Measurements from ENCODE around the gene RIC3.
A peak's percentile ranks its signal among the peaks of the same experiment; 100 is the strongest.

The RIC3 gene, protein sequence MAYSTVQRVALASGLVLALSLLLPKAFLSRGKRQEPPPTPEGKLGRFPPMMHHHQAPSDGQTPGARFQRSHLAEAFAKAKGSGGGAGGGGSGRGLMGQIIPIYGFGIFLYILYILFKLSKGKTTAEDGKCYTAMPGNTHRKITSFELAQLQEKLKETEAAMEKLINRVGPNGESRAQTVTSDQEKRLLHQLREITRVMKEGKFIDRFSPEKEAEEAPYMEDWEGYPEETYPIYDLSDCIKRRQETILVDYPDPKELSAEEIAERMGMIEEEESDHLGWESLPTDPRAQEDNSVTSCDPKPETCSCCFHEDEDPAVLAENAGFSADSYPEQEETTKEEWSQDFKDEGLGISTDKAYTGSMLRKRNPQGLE

DNA sequence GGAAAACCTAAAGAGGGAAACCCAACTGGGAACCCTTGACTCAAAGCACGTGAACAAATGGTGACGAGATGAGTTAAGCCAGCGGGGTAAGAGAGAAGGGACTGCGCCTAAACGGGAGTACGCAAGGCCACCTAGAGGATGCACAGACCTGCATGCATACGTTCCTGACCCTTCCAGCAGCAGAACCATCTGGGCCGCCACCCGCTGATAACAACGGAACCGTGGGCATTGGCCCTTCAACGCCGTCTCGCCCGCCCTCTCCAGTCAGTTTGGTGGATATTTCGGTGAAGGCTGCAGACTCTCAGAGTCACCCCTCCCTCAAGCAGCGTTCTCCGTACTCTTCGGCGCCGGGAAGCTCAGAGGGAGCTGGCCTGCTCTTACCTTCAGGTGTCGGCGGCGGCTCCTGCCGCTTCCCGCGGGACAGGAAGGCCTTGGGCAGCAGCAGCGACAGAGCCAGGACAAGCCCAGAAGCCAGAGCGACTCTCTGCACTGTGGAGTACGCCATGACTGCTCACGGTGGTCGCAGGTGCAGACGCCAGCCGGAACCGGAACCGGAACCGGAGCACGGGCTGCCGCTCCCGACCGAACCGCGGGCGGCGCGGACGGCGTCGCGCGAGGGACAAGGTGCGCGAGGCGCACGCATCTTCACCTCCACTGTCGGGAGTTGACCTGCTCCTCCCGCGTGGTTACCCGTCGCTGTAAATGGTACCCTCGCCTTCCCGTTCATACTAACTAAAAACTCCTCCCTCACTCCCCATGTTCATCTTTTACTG is at the start of gene RIC3:
Gene RIC3 (minus strand): TSS at position 541 of the 773 bp plus-strand sequence. CDS start 36 bp downstream, at position 505.
- peak; percentile 26 to 60 (median 31) for DNase-seq (ENCODE audit: low read depth in 3 of 3)

DNA sequence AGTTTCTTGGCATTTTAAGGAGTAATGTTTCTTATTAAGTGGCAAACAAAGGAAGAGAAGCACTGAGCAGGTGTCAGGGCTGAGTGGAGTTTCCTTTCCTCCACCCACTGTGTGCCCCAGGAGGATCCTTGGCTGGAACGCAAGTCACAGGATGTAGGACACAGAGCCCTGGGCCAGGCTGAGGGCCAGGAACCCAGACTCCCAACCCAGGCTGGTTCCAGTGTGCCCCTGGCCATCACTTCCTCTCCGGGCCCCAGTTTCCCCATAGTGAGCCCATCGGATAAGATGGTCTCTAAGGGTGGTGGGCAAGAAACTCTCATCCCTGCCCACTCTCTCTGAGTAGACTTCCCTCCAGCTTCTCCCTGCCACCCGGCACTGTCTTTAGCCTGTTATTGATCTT is 49.6 kb upstream of the RIC3 start:
- DNase-seq (ENCODE audit: low read depth in 3 of 3) = no peak

DNA sequence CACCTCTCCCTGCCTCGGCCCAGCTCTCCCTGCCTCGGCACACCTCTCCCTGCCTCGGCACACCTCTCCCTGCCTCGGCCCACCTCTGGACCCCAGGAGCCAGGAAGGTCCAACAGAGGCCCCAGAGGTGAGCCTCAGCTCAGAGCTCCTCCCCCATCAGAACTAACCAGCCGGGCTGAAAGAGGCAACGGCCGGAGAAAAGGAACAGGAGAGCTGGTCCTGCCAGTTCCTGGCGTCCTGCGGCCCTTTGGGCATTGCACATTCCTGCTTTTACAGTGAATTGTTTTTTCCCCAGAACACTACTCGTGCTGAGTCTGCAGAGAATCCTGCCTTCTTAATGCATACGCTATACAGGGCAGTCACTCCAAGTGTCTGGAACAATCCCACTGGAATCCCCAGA is 49.1 kb upstream of the RIC3 start:
- DNase-seq (ENCODE audit: low read depth in 3 of 3) = no peak

DNA sequence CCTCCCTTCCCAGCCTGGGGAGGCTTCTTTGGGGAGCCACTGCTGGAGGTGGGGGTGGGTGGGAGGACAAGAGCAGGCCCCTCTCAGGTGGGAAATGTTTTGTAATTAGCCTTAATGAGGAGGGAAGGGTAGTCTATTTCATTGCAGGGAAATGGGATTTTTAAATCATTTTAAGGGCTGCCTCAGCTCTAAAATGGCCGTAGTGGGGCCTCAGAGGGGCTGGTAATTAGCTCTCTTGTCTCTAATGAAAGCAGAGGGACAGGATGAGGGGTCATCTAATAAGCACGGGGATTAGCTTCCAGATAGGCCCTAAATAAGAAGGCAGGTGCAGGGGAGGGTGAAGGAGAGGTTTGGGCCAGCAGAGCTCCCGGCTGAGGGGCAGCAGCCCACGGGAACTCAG is 48.3 kb upstream of the RIC3 start:
- DNase-seq (ENCODE audit: low read depth in 3 of 3) = no peak

DNA sequence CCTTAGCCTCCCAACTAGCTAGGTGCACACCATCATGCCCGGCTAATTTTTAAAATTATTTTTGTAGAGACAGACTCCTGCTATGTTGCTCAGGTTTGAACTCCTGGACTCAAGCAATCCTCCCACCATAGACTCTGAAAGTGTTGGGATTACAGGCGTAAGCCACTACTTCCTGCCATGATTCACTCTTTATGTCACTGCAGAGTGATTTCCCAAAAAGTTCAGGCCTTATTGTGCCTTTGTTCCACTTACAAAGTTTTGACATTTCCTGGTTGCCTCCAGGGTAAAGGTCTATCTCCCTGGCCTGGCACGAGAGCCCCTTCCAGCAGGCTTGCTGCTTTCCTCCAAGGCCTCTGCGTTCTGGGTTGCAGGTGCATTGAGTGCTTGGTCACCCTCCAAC is 44.6 kb upstream of the RIC3 start:
- DNase-seq (ENCODE audit: low read depth in 3 of 3) = no peak

DNA sequence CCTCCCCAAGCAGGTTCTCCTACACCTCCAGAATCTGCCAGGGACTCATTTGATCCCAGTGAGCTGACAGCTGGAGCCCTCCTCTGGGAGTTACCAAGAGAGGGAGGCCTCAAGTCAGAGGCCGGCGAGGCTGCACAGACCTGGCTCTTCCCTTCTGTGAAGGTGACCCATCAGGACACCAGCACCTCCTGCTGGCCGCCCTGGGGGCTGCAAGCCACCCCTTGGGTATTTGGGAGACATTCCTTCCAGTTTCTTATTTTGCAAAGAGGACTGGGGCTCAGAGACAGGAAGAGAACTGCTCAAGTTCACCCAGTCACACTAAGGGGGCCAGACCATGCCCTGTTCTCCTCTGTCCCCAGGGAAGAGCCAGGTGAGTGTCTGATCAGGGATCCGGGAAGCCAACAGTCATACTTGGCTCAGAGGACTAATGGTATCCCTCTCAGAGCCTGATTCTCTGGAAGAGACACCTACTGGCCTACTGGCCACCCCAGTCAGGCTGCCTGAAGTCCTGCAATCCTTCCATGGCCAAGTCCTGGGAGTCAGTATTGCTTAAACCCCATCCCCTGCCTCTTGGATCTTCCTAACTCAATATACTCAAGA is 40.5 kb upstream of the RIC3 start:
- peak in 1 of 3 experiments; percentile 35 for DNase-seq (ENCODE audit: low read depth in 3 of 3)

DNA sequence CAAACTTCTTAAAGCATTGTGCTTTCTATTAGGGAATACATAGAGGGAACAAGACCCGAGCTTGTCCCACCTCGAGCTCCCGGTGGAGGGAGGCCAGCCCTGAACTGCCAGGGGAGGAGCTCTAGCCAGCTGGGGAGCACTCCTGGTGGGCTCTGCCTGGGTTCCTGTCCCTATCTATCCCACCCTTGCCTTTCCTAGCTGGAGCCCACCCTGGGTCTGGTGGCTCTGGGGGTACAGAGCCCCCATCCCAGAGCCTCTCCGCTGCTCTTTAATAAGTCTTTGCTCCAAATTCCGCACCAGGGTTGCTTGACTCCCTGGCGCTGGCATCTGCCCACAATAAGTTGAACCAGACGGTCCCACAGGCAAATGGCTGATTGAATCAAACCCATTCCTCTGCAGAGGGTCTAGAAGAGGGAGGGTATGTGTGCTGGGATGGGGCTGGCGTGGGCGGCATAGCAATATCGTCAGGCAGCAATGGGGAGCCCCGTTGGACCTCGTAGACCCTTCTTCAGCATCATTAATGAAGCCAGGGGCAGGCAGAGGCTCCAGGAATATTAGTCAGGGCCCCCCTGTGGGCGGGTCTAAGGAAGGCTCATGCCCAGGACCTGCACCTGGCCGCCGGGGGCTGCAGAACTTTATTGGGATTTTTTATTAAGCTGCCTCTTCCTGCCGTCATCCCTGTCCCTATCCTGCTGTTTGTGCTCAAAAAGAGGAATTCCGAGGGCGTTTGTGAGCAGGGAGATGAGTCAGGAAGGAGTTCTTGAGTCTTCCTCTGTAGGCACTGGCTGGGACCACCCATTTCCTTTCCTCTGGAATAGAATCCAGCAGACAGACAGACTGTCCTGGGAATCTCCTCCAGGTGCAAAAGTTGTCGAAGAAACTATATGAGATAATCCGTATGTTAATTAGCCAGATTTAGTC is 38.5 kb upstream of the RIC3 start:
- no peak for DNase-seq (ENCODE audit: low read depth in 3 of 3)

DNA sequence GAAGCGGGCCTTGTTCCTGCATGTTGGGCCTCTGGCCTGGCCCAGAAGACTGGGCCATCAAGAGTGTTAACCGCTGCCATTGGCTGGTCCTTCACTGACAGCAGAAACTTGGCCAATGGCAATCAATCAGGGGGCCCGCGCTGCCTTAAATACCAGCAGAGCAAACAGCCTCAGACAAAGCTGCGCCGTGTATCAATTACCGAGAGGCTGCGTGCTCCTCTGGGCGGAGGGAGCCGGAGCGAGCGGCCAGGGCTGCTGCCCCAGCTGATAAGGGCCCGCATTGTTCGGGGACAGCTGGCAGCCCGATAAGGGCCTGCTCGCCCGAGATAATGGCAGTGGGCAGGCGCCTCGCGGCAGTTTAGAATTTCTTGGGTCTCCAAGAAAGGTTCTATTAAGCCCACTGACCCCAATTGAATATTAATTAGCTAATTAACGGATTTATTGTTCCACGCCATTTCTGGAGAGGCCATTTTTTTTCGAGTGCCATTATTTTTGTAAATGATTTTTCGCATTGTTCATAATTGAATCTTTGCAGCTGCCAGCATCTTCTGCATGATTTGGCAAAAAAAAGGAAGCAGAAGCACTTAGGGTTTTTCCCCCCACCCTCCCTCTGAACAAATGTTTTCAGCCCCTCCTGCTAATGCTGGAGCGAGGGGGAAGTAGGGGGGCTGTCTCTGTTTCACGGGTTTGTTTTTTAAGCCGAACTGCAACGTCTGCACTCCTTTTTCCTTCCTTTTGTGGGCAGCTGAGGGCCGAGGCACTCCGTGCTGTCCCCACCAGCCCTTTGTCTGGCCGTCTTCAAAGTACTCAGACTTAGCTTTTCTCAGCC is 37.6 kb upstream of the RIC3 start:
- DNase-seq (ENCODE audit: low read depth in 3 of 3) = no peak

DNA sequence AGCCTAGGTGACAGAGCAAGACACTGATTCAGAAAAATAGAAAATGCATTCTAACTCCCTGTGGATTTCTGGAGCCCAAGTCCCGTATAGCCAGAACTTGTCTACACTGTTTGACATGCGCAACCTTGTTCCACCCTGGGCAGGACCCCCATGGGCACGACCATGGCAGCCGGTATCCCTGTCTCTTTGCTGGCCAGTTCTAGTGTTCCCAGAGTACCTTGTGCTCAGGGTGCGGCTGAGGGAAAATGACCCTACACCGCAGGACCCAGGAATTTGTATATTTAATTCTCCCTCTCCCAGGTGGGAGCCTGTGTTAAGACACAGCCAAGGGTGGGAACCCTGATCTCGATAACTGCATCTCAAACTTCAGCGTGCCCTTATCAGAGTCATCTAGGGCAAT is 36.7 kb upstream of the RIC3 start:
- DNase-seq (ENCODE audit: low read depth in 3 of 3) = no peak

DNA sequence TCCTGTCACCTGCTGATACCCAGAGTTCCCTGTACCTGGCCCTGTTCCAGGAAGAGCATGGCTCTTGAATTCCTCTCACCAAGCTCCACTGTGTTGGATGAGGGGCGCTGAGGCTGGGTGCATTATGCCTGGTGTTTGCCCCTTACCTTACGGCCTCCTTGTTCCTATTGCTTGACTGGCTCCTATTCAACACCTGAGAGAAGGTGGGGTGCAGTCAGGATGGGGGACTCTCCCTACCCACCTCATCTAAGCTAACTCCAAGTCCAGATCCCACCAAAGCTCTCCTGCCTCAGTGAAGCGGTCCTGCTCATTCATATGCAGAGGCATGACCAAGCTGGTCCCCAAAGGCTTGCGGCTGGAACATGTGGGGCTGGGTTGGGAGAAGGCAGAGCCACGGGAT is 35.8 kb upstream of the RIC3 start:
- no peak for DNase-seq (ENCODE audit: low read depth in 3 of 3)

DNA sequence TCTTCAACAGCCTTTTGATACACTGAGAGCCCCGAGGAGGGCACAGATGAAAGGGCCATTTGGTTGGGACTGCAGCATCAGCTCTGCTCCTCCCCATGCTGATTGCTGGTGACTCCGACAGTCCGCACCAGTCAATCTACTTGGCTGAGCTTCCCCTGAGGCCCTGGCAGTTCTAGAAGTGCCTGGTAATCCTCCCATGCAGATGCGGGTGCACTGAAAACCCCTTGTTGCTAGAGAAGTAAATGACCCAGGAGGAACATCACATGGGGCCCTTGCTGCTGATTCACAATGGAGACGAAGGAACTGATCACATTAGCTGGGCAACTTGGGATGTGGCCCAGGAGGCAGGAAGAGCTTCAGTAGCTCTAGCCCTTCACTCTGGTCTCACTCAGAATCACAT is 35.2 kb upstream of the RIC3 start:
- no peak for DNase-seq (ENCODE audit: low read depth in 3 of 3)

DNA sequence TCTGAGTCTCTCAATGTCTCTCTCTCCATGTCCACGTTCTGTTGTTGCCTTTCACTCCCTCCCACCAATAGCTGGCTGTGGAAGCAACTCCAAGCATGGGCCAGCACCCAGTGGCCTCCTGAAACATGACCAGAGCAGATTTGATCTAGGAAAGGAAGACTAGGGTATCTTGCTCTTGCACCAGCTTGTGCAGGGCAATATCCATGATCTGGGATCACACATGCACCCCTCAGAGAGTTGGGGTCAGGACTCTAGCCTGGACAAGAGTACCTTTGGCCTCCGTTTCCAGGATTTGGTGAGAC is 34.5 kb upstream of the RIC3 start:
- DNase-seq (ENCODE audit: low read depth in 3 of 3) = no peak

DNA sequence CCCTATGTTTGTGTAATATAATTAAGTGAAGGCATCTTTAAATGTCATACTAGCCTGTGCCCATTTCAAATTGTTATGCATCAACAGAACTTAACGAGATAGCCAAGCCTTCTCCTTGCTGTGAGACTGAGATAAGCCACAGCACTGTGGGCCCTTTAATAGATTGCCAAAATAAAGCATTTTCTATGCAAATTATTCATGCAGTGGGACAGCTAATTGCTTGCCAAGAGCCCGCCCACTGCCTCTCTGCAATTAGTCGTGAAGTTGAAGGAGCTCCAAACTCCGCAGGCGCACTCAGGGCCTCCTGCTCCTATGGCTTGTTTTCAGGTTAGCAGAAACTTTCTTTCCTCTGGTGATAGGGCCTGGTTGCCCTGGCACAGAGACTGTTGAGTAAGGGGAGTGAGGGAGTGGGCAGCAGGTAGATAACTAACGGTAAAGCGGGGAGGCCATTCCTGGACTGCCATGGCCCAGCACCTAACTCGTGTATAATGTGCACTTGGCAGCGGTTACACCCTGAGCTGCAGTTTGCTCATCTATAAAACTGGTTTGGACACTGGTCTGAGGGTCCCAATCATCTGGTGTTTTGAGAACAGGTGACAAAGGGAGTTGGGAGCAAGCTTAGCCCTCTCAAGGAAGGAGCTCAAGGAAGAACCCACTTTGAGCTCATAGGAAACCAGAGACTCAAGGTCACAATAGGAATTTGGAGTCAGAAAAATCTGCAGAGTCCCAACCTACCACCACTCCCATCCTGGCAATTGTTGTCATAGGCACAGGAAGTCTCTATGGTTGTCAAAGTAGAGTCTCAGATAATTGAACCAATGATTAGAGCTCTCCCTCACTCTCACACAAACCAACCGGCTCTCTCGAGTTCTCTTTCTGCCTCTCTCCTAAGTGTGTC is 33.9 kb upstream of the RIC3 start:
- DNase-seq (ENCODE audit: low read depth in 3 of 3) = no peak

DNA sequence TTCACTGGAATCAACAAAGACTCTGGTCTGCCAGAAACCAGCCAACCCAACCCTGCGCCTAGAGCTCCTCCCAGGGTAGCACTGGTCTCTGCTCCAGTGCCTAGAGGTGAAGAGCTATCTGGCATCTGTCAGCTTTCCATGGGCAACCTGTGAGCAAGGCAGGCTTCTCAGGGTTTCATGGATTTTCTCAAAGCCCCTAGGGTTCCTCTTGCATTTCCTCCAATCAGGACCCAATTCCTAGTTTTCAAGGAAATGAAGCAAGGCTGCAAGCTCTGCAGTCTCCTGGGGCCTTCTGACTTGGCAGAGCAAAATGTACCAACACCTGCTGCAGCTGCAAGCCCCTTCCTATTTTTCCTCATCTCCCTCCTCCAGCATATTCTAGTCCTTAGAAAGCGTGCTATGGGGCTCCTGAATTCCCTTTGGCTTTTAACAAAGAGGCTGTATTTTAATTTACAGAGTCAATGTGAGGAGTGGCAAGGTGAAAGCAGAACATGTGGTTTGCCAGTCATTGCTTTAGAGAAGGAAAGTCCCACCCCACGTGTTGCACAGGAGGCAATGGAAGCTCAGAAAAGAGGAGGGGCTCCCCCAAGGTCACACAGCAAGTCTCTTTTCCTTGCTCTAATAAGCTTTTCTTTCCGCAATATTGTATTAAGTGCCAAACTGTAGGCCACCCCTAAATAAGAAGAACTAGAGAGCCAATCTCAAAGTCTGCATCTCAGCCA is 33.0 kb upstream of the RIC3 start:
- no peak for DNase-seq (ENCODE audit: low read depth in 3 of 3)

DNA sequence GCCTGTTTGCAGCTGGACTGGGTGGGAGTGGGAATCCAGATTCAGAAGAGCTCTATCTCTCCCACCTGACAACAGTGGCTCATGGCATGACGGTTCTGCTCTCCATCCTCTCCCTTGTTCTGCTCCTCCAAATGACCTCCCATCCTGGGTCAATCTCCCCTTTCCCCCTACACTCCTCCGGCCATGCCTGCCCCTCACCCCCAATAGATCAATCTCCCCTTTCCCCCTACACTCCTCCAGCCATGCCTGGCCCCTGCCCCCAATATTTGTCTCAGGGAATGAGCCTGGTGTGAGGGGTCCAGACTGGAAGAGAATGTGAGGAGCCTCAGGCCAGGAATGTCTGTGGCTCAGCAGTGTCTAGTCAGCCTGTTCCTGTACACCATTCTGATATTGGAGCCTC is 30.9 kb upstream of the RIC3 start:
- no peak for DNase-seq (ENCODE audit: low read depth in 3 of 3)

DNA sequence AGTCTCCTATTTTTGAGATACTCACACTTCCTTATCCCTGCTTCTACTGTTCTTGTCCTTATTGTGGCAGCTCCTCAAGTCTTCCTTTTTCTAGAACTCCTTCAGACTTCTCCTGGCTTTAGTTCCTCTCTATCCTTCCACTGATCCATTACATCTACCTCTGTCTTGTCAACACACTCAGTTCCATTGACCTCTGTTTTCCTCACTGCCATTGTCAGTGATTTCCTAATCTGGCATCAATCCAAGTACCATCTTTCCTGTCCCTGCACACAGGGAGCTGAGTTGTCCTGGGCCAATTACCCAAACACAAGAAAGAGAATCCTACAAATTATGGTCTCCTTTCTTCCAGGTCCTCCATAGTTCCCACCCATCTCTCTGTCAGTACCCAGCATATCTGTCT is 27.9 kb upstream of the RIC3 start:
- no peak for DNase-seq (ENCODE audit: low read depth in 3 of 3)

DNA sequence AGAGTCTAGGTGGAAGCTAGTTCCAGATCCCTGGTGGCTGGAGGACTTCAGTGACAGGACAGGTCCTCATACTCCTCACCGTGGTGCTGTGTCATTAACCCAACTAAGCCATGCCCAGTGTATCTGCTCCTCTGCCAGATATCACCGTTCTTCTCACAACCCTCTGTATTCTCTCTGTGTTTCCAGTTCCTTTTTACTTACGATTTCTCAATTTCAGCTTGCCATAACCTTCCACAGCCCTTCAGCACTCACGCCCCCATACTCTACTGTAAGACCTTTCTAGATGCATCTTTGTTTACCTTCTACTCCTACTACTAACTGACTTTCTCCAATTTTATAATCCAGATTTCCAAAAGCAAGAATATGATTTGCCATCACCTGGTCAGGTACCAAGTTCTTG is 26.1 kb upstream of the RIC3 start:
- DNase-seq (ENCODE audit: low read depth in 3 of 3) = no peak

DNA sequence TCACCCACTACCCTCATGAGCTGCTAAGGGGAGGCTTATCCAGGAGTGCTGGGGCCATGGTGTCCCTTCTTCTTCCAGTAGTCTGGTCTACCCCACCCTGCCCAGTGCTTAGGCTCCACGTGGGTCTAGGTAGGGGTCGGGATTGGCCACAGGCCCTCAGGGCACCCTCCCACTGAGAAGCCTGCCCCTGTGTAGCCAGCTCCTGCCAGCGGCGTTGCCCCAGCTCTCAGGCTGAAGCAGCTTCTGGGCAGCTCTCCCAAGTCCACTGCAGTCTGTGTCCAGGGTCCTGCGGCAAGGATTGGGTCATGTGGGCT is 24.0 kb upstream of the RIC3 start:
- DNase-seq (ENCODE audit: low read depth in 3 of 3) = no peak

DNA sequence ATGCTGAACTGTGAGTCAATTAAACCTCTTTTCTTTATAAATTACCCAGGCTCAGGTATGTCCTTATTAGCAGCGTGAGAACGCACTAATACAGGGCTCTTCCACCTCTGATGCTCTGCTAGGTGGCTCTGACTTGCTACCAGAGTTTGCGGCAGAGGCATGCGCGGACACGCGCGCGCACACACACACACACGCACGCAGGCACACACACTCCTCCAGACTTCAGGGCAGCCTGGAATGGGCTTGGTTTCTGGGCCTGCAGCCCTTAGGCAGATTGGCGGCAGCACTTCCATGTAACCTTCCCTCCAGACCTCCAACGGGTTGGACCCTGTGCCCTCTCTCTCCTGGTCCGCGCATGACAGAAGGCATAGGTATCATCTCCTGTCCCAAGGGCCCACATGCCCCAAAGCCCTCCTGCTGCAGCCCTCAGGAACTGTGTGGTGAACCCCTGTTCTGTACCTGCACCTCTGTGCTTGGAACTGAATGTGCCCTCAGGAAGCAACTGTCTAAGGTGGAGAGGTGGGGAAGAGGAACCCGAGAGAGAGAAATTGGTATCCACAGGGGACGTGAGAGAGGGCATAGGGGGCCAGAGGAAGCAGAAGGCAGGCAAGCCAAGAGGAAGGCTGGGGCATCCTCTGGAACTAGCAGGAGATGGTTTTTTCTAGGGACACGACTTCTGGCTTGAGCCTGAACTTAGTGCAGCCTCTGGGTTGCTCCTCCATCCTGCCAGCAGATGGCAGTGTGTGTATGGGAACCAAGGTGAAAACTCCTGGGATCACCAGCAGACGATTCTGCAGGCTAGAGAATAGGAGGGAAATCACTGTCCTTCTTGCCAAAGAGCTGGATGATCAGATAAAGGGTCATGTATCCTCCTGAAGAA is 23.4 kb upstream of the RIC3 start:
- peak; percentile 7 to 46 (median 7) for DNase-seq (ENCODE audit: low read depth in 3 of 3)

Data from stimulated activated CD4-positive, alpha-beta T cell treated with anti-CD3 and anti-CD28 coated beads, TNF-alpha, amount 100 ng/mL, for 24 hours (primary cell).